Stimulated activated CD8-positive, alpha-beta memory T cell treated with anti-CD3 and anti-CD28 coated beads, Interleukin-15, amount 100 ng/mL, for 48 hours (primary cell): ENCODE data around the gene RTP3.
"Not testable (repeated sequence)": the region's sequence is repeated elsewhere in the genome, so short reads cannot be mapped to it uniquely, and the experiment has no call there.

Experiments used
- DNase-seq, 2 donors: peaks; one replicate each; pipeline ENCODE4 v3.0.0-alpha.2; 2020; ENCODE audit warnings: low read depth in 2 of 2

RTP3 gene

DNA sequence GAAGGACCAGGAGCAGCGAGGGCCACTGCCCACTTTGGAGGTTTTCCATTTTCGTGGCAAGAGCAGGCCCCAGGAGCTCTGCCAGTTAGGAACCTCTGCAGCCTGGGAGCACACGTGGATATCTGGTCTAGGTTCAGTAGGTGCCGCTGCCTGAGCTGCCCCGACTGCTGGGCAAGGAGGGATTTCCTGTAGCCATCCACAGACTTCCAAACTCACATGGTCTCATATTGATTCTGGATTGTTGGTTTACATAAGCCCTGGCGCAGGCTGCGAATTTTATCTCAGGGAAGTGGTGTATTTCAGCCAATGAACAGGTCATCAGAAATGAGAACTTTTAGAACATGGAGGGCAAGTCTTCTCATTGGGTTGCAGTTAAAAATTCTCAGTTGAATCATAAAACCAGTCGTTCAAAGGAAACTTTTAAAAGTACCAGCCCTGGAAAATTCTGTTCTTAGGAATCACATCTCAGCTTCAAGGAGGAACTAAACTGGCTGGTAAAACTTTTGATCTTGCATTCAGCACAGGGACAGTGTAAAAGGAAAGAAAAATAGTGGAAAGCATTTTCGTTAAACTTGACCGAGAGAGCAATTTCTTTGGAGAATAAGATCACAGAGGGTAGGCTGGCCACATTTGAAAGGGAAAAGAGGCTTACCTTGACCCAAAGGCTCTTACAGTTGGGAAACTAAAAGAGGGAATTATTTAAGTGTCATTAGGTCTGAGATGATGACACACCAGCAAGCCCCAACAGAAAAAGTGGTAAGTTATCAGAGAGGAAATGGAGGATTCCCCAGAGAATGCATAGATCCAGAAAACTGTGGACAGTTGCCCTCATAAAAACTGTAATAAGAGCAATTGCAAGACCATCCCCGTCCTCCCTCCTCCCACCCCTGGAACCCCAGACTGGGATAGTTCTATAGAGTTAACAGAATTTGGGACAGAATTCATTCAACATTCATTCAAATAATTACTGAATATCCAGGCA, 6.4 kb upstream of the RTP3 start:
- no peak for DNase-seq

DNA sequence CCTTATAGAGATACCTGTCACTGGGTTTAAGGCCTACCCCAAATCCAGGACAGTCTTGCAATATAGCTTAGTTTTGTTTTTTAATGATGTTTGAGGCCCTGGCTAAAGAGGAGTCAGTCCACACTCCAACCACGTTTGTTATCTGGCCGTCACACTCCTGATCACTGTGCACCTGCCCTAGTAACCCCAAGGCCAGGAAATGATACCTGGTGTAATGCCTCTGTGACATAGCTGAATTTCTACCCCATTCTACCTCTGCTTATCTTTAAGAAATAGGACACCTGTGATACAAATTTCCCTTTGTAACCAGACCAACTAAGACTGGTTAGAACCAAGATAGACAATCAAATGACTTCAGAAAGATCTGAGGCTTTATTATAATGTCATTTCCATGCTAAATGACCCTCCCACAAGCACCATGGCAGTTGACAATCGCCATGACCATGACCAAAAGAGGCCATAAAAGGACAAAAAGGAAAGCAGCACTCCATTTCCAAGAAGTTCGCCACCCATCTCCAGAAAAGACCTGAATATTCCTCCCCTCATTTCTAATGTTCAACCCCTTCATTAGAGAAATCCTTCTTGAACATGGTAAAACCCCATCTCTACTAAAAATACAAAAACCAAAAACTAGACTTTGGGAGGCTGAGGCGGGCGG, 4.8 kb upstream of the RTP3 start:
- DNase-seq = no peak

DNA sequence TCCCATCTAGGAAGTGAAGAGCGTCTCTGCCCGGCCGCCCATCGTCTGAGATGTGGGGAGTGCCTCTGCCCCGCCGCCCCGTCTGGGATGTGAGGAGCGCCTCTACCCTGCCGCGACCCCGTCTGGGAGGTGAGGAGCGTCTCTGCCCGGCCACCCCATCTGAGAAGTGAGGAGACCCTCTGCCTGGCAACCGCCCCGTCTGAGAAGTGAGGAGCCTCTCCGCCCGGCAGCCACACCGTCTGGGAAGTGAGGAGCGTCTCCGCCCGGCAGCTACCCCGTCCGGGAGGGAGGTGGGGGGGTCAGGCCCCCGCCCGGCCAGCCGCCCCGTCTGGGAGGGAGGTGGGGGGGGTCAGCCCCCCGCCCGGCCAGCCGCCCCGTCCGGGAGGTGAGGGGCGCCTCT, 3.3 kb upstream of the RTP3 start:
- not testable (repeated sequence) for DNase-seq

DNA sequence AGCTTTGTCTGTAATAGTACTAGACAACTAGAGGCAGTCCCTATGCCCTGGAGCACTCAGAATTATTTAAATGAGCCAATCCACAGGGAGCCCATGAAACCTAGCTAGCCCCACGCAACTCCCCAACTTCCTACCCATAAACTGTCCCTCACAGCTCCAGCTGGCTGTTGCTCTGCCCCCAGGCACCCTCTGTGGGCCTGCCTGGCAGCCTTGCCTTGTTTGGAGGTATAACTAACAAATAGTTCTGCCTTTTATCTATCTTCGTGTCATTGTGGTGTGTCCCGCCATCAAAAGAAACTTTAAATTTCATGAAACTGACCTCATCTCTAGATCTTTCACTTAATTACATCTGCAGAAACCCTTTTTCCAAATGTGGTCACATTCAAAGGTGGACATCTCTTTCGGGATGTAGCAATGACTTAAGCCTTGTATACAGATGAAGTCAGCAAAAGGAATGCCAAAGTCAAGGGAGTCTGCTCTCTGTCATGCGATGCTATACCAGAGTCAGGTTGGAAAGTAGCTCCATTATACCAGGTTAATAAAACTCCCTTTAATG, 1.8 kb upstream of the RTP3 start:
- DNase-seq = no peak

DNA sequence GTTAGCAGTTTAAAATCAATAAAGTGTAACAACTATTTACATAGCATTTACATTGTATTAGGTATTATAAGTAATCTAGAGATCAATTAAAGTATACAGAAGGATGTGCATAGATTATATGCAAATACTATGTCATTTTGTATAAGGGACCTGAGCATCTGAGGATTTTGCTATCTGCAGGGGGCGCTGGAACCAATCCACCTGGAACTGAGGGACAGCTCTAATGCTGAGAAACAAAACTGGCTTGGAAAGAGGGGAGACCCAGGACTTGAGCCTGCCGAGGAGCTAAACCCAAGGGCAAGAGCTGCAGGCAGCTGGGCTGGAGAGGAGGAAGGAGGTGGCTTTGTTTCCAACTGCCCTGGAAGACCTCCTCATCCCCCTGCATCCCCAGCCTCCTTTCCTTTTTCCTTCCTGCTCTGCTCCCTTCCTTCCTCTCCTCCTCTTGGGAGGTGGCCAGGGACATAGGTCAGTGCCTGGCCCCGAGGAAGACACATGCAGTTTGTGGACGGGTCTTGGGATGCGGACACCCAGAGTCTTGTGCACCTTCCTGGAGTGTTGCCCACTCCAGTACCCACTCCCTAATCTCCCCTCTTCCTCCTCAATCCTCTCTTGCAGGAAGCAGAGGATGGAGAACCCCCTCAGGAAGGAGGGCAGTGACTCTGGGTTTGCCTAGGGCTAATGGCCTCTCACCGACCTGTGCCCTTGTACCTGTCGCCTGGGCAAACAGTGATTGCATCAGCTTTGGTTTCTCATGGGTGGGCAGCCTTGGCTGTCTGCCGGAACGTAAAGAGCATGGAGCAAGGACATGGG, 825 bp upstream of the RTP3 start:
- DNase-seq = no peak

DNA sequence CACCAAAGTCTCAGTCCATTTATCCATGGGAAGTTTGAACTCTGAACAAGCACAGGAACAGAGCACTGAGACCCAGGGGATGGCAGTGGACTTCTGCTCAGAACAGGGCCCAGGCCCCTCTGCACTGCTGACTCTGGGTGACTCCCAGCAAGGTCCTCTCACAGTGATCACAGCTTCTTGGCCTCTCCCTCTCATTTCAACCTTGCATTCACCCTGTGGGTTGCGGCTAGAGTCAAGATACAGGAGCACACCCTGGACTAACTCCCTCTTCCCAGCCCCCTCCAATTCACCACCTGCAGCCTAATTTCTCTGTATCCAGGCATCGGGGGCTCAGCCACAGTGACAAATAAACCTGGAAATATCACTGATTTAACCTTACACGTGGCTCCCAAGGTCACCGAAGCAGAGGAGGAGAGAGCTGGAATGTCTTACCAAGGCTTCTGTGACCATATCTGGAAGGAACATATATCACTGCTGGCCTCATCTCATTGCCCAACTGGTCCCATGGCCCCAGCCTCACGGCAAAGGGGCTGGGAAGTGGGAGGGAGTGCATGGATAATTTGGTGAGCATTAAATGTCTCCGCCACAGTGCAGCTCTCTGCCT, 1.2 kb downstream of the RTP3 start:
- DNase-seq = no peak

DNA sequence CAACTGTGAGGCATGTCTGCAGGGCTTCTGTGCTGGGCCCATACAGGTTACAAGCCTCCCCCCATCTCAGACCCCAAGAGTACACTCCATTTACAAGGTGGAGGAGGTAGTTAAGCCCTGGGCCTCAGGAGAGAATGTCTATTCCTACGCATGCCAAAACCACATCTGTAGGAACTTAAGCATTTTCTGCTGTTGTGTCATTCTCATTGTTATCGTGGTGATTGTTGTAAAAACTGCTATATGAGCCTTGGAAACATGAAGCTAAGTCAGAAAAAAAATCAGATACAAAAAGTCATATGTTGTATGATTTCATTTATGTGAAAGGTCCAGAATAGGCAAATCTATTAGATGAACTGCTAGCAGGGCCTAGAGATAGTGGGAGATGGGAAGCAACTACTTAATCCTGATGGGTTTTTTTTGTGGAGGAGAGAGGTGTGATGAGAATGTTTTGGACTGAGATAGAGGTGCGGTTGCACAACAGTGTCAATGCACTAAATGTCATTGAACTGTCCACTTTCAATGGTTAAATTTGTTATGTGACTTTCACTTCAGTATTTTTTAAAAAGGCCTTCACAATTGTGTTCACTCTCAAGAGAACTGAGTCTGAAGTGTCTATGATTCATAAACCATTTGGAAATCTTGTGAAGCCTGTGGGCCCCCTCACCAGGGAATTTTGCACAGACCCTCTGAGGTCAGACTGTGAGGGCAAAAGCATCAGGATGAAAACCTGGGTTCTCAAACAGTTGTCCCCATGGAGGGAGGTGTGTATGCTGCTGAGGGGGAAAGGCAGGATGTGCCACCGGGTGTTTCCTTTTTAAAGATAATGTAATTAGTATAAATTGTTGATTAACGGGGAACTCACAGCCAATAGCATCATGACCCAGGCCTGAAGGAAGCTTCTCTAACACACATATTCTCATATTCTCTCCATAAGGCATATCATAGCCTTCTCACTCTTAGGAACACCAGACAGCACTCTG, 3.2 kb downstream of the RTP3 start:
- DNase-seq = no peak

DNA sequence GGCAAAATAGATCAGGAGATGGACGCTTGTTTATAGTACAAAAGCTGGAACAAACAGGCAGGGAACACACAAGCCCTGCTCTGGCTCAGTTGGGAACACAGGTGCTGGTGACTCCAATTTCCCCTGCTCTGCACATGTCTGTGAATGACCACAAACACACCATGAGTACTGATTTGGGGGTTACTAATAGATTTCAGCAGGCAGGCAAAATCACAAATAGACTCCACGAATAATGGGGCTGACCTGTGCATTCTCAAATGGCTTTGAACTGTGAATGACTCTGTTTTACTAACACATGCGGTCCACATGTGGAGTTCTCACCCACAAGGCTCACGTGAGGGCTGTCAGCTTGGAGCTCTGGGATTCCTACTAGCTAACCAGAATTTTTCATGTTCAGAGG, 3.9 kb downstream of the RTP3 start:
- DNase-seq = no peak

DNA sequence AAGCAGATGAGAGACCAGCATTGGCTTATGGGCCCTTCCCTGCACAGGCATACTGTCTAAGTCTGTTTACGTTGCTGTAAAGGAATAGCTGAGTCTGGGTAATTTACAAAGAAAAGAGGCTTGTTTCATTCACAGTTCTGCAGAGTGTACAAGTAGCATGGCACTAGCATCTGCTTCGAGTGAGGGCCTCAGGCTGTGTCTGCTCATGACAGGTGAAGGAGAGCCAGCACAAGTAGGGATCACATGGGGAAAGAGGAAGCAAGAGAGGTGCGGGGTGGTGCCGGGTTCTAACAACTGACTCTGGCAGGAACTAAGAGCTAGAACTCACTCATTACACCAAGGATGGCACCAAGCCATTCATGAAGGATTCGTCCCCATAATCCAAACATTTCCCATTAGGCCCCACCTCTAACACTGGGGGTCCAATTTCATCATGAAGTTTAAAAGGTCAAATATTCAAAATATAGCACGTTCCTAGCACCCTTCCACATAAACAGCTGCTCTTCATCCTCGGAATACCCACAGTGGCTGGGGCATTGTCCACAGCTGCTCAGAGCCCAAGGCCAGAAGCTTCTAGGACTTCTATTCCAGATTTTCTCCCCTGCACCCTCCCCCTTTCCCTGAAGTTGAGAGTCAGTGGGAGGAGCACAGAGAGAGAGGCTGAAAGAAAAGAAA, 5.6 kb downstream of the RTP3 start:
- DNase-seq = no peak

DNA sequence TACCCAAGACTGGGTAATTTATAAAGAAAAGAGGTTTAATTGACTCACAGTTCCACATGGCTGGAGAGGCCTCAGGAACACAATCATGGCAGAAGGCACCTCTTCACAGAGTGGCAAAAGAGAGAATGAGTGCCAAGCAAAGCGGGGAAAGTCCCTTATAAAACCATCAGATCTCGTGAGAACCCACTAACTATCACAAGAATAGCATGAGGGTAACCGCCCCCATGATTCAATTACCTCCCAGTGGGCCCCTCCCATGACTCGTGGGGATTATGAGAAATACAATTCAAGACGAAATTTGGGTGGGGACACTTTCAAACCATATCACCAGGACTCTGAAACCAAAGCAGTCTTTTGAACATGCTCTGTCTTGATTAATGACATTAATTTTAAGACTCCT, 7.0 kb downstream of the RTP3 start:
- DNase-seq = no peak

DNA sequence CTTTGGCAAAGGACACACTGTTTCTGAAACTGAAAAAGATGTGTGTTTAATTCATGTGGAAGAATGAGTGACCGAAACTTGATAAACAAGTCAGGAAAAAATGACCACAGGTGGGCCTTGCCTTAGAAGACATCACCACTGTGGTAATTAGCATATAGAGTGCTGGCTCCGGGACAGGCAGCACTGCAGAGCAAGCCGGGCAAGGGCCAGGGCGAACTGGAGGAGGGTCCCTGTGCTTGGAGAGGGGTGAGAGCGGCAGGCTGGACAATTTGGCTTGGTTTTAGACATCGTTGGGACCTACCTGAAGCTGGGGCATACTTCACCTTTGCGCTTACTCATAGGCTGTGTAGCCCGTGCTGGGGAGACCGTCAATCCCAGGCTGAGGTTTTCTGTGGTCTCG, 8.2 kb downstream of the RTP3 start:
- DNase-seq = no peak

DNA sequence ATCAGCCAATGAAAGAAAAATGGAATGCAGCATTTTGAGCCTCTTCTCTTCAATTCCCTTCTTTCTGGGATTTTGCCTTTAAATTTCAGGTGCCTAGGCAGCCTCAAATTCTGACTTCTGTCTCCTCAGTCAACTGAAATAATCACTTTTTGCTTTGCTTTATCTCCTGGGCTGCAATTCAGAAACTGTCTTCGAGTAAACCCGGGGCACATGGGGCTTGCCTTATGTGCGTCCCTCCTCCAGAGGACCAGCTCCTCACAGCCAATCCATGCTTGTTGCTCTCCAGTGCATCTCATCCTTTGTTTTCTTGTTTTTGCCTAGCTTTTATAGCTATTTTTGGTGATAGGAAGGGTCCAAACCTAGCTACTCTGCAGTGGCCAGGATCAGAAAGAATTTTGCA, 8.8 kb downstream of the RTP3 start:
- DNase-seq = no peak

DNA sequence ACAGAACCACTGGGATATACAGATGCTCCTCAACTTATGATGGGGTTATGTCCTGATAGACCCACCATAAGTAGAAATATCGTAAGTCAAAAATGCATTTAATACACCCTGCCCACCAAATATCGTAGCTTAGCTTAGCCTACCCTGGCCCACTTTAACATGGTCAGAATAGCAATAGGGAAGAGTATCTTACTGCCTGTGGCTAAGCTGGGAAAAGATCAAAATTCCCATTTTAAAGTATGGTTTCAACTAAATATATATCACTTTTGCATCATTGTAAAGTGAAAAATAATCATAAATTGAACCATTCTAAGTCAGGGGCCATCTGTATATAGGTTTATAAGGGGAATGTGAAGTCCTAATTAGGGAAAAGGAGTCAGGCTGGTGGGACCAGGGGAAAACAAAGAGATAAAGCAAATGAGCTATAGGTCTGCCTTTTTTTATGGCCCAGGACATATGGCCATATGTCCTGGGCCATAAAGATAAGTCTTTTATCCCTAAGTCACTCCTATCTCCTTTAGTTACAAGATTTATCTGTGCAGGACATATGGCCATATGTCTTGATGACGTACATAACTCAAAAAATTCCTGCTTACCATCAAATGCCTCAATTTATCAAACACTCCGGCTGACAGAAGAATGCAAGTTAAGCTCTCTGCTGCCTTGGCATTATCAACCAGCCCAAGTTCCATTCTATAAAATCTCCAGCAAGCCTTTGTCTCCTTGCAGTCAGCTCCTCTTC, 11.2 kb downstream of the RTP3 start:
- DNase-seq = no peak

DNA sequence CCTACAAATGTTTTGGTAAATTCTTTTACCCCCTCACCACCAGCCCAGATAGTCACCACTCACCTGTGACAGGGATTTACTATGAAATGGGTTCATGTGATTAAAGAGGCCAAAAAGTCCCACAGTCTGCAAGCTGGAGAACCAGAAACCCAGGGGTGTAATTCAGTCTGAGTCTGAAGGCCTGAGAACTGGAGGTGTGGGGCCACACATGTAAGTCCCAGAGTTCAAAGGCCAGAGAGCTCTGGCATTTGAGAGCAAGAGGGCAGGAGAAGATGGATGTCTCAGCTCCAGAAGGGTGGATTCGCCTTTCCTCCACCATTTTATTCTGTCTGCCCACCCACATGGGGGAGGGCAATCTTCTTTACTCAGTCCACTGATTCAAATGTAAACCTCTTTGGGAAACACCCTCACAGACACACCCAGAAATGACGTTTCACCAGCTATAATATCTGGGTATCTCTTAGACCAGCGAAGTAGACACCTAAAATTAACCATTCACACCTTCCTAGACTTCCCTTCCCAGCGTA, 11.9 kb downstream of the RTP3 start:
- DNase-seq = no peak

DNA sequence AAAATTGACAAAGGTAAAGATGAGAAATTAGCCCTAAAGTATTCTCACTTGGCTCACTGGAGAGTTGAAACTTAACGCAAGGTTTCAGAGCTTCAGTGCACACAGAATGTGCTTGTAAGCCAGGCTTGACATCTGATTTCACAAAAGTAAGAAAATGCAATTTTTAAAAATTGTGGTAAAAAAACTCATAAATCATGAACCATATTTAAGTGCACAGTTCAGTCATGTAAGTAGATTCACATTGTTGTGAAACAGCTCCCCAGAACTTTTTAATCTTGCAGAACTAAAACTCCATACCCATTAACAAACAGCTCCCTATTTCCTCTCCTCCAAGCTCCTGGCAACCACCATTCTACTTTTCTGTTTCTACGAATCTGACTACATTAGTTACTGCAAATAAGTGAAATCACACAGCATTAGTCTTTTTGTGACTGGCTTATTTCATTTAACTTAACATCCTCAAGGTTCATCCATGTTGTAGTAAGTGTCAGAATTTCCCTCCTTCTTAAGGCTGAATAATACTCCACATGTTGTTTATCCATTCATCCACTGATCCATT, 14.5 kb downstream of the RTP3 start:
- DNase-seq = no peak

DNA sequence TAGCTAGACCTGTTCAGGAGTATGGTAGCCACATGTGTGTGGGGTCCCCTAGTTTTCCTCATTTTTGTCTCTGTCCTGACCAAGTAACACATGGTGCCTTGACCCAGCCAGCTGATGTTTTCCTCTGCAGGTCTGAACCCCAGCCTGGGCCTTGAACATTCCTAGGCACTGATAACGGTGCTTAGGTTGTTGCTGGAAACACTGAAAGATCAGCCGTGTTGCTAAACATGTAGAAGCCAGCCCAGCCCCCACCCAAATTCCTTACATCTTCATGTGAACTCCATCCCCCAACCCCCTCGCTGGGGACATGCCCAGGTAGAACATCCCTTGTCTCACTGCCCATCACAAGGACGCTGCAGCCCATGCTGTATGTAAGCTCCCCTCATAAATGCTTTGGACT, 18.7 kb downstream of the RTP3 start:
- DNase-seq = no peak

DNA sequence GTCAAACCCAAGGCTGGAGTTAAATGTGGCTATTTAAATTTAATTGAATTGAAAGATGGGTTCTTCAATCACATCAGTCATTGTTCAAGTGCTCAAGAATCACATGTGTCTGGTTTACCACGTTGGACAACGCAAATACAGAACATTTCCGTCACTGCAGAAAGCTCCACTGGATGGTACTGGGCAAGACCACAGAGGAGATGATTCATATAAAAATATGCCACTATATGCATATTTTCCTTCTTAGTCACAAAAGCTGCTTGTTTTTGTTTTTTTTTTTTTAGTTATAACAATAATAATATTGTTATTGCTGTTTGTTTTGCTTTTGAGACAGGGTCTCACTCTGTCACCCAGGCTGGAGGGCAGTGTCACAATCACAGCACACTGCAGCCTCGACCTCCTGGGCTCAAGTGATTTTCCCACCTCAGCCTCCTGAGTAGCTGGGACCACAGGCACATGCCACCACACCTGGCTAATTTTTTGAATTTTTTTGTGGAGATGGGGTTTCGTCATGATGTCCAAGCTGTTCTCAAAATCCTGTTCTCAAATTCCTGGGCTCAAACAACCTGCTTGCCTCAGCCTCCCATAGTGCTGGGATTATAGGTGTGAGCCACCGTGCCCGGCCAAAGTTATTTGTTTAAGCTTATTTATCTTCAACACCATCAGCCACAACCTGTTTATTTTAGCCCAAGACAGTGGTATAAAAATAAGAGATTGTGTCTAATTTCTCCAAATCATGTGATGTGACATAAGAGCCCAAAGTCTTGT, 19.4 kb downstream of the RTP3 start:
- DNase-seq = no peak

DNA sequence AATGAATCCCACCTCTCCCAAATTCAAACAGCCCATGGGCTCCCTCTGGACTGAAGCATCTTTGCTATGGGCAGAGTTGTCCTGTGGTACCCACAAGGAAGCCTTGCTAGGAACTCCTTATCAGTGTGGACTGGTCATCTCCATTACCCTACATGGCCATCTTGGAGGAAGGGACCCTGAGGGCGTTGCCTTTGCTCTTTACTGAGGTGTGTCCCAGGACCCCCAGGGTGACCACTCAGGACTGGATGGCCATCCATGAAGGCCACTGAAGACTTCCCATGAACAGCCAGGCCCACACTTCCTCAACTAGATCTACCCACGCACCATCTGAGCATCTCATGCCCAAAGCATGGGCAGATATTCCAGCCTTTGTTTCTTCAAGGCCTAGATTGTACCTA, 20.0 kb downstream of the RTP3 start:
- DNase-seq = no peak
